Keratinocyte (primary cell): ENCODE data around the gene LITAFD.

Source experiments
- CTCF ChIP-seq, 3 experiments: IDR thresholded peaks in 1 of 3; conservative IDR thresholded peaks in 1 of 3; optimal IDR thresholded peaks in 1 of 3; 2 replicates in 2 of 3; 3 replicates in 1 of 3; pipeline versions ENCODE3 to v1.5.1; 2011; ENCODE audit warnings: low read length in 3 of 3, mild to moderate bottlenecking in 3 of 3, moderate library complexity in 2 of 3, control low read depth in 1 of 3, inconsistent platforms in 1 of 3; ENCODE audit not compliant: insufficient read depth in 2 of 3; ENCODE audit errors: extremely low read depth in 1 of 3
- EZH2 ChIP-seq: IDR thresholded peaks from one replicate; pipeline ENCODE4 v1.6.1; 2012; ENCODE audit warnings: inconsistent platforms, mild to moderate bottlenecking, low read length, moderate library complexity

- TF ChIP-seq CTCF (optimal IDR thresholded peaks at IDR 0.05 in 1 of 3, IDR thresholded peaks at IDR 0.05 in 1 of 3, conservative IDR thresholded peaks at IDR 0.05 in 1 of 3; ENCODE audit: extremely low read depth in 1 of 3, insufficient read depth in 2 of 3, low read length in 3 of 3) (no peak), EZH2 (no peak)
Measured at GRCh38 chr16:8929086-8929748, 47.1 kb downstream of the LITAFD start.
